Stromal cell of bone marrow (primary cell): ENCODE measurements around the gene FMN1.
A peak's percentile ranks its signal among the peaks of the same experiment; 100 is the strongest.

Experiments
- DNase-seq: peaks from one replicate; pipeline ENCODE4 v3.0.0-alpha.2; 2012; ENCODE audit warnings: low read depth

Gene FMN1

DNA sequence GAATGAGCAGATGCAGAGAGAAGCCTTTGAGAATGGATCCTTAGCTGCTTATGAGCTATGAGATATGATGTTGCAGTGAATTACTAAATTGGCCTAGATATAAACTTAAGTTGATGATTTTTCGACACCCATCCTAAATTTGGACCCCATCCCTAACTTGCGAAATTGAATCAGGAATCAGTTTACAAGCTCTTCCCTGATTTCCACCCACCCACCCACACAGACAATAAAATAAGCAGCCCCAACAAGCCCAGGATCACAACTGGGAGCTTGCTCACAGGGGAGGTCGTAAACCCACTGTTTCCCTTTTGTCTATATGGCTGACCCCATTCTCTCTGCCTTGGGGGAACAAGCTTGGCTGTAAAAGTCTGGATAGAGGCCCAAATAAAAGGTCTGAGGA, 419.4 kb downstream of the FMN1 start:
- DNase-seq: no peak

DNA sequence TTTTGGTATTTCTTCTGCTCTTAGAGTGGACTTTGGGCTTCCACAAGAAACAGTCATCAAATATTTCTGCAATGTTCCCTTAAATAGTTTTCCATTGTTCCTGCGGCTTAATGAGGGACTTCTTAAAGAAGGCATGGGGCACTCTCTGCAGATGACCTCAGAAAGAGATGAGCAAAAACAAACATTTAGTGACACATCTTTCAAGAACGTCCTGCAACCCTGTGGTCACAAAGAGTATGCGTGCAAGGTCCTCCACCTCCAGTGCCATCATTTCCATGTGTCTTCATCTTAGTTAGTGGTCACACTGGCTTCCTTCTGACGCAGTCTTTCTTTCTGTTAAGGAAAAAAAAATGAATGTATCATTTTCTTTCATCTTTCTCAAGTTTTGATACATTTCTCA, 420.5 kb downstream of the FMN1 start:
- DNase-seq: peak; percentile 42

- DNase-seq: no peak
Measured at GRCh38 chr15:32767236-32767635, 427.3 kb downstream of the FMN1 start.

DNA sequence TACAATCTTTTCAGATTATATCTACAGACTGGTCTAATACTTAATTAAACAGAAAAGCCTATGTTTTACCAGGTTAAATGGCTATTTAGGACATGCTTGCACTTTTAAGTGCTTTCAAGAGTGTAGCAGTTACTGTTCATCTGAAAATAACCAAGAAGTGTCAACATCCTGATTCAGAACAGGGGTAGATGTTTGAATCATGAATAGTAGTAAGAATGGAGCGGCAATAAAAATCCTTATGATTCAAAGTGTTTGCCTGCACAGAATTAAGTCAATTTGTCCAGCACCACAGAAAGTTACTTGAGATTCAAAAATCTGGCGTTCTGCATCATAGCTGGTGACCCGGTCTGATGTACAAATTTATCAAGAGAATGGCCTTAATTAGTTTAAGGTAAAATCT, 428.4 kb downstream of the FMN1 start:
- no peak for DNase-seq

DNA sequence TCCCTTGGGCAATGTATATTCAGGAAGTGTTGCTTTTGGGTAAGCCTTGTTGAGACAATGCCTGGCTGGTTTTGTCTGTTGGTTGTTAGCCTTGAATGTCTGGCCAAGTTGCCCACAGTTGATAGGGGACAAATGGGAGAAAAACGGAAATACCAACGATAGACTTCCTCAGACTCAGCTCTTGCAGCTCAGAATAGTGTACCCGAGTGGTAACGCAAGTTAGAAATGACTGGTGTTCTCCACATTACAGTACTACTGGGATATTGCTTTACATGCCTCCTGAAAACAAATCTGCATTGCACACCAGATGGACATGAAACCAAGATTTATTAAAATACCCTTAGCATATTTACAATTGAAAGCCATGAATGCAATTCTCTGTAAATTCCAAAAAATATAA, 429.3 kb downstream of the FMN1 start:
- DNase-seq: no peak

GRCh38 chr15:32763295-32763694, 431.2 kb downstream of the FMN1 start:
- no peak for DNase-seq

GRCh38 chr15:32757426-32757825, 437.1 kb downstream of the FMN1 start:
- DNase-seq: no peak

- no peak for DNase-seq
Measured at GRCh38 chr15:32750979-32751378, 443.5 kb downstream of the FMN1 start.

- peak; percentile 24 for DNase-seq
Measured at GRCh38 chr15:32747921-32748342, 446.6 kb downstream of the FMN1 start.

DNA sequence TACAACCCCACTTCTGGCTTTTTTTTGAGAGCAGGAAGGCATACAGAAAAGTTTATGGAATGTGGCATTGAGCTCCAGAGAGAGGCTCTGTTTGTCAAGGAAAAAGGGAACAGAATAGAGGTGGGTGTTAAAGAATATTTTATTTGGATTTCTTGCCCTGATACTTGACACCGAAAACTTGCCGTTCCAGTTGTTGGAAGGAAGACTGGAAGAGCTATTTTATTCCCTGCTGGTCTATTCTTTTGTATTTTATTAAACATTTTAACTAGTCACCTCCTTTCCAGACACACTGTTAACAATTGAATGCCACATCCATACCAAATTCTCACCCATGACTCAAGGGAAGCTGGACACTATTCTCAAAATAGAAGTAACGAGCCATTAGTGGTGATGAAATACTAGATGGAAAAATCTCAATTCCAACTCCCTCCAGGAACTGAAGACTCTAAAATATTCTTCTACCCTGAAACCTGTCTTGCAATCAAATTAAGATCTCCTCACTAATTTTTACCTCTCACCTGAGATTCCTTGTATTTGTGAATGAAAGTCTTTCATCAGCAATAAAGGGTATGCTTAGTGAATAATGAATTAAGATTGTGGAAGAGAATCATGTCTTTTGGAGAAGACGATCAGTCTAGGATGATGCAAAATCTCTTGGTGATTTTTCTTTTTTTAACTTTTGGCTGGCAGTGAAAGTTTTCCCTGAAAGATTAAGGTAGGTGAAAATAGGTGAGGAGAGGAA, 448.2 kb downstream of the FMN1 start:
- DNase-seq: no peak

DNA sequence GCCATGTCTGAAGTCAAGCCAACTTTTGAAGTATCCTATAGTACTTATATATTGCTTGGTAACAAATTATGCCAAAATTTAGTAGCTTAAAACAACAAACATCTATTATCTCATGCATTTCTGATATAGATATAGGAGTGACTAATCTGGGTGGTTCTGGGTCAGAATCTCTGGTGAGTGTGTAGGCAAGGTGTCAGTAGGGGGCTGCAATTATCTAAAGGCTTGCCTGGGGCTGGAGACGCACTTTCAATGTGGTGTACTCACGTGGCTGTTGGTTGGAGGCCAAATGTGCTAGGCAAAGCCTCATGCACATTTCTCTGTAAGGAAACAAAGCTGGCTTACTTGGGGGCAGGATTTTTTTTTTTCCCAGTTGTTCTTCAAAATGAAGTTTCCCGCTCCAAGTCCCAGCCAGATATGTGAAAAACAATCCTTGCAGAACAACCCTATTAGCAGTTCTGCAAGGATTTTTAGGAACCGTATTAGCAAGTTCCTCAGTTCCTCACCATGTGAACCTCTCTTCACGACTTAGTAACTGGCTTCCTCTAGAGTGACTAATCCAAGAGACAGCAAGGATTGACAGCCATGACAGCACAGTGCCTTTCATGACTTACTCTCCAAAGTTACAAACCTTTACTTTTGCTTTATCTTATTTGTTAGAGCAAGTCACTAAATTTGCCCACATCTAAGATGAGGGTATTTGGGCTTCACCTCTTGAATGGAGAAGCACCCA, 450.9 kb downstream of the FMN1 start:
- DNase-seq: no peak

DNA sequence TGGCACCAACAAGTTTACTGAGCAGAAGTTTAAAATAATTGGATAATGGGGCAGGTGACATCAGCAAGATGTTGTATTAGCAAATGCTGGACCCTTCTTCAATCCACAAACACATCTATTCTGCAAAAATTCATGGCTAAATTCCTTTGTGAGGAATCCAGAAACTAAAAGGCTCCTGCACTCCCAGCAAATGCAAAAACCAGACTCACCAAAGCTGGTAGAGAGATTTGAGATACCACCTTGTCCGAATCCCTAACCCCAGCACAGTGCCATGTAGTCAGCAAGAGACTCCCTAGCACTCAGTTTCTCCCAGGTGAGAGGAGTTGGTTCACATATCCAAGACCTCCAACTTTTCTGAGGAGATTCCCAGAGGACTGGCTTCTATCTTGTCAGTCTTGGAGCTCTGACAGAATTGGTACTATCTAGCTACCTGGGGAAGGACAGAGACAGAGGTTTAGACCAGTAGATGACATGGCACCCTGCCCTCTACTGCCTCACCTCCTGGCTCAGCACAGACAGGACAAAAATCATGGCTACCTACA, 454.9 kb downstream of the FMN1 start:
- no peak for DNase-seq

- DNase-seq: no peak
Measured at GRCh38 chr15:32738666-32739065, 455.8 kb downstream of the FMN1 start.

GRCh38 chr15:32737304-32737703, 457.2 kb downstream of the FMN1 start:
- DNase-seq: no peak

DNA sequence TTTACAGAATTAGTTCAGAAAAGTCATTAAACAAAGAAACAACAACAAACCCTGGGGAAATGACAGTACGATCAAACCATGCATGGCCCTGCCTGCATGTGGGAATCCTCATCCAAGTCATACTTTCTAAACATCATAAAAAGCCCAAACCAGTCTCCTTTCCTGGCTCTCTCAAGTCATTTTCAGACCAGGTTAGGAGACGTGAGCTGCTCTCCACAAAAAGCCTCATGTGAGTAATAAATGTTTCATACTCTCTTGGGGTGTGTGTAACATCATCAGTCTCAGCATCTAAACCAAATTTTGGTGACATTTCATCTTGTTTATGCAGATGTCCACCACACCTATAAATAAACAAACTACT, 457.8 kb downstream of the FMN1 start:
- no peak for DNase-seq

- no peak for DNase-seq
Measured at GRCh38 chr15:32735989-32736700, 458.4 kb downstream of the FMN1 start.

DNA sequence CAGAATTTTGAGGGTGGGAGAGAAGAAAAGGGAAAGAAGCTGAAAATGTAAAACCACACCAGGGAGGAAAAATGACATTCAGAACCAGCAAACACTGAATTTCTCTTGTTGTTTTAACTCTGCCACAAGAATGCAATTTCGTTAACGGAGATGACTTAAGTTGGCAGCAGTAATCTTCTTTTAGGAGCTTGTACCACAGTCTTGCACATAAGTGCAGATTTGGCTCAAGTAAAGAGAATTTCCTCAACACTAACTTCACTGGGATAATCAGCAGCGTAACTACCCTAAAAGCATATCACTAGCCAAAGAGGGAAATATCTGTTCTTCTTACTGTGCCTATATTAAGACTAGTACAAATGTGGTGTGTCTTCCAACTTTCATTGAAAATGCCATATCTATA, 461.2 kb downstream of the FMN1 start:
- DNase-seq: peak; percentile 32

DNA sequence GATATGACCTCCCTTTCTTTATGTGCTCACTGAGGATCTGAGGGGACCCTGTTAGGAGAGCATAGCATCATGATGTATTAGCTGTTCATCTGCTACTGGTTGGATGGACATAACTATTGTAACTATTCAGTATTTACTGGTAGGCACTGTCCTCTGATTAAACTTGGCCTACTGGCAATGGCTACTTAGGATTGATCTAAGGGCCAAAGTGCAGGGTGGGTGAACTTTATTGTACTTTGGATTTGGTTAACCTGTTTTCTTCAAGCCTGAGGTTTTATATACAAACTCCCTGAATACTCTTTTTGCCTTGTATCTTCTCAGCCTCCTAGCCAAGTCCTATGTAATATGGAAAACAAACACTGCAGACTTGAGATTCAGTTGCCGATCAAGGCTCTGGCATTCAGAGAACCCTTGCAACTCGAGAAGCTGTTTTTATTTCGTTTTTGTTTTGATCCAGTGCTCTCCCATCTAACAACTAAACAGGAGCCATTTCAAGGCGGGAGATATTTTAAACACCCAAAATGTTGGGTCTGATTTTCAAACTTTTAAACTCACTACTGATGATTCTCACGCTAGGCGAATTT, 461.8 kb downstream of the FMN1 start:
- DNase-seq: no peak

GRCh38 chr15:32730677-32731654, 463.5 kb downstream of the FMN1 start:
- DNase-seq: no peak

DNA sequence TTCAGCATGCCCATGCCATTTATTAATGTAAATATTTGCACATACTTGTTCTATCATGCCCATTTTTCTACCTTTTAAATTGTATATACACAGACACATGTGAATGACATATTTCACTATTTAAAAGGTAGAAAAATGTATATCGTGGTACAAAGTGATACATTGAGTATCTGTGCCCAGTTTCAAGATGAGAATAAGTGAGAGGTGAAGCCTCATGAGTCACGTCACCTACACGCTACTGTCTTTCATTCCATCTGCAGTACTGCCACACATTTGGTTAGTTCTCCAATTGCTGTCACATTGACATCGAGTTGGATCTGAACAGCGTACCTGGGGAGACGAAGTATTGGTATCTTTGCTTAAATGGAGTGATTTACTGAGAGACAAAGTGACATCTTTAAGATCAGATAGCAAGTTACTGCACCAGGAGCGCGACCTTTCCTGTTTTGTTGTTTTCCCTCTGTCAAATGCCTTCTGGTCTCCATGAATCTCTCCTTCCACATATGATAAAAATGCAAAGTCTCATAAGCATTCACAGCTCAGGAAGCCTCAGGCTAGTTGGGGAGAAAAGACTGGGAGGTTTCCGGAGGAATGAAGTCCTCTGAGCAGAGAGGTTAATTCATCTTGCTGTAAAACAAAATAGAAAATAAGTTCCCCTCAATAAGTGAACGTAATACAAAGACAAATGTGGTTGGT, 464.7 kb downstream of the FMN1 start:
- no peak for DNase-seq
